Occipital lobe (tissue), 2 donors: ENCODE data around the gene EML6. TPM values are rescaled to one million over a fixed set of nuclear protein-coding genes. Genes with fewer than 3 reads are reported as not detected.
"Not testable (repeated sequence)": the region's sequence is repeated elsewhere in the genome, so short reads cannot be mapped to it uniquely, and the experiment has no call there.

Experiments
- DNase-seq: peaks from one replicate; lab custom pipeline; 2025; lab: John Stamatoyannopoulos, UW
- total RNA-seq: library from RNA; depleted of rRNA; stranded (reverse); fragments of >200 nt; gene quantifications from one replicate; pipeline ENCODE4 v1.2.3, GENCODE V29; 2014

Gene EML6
- total RNA-seq, 1 donor from 2014 or later, result 12.9 TPM

- DNase-seq, result not testable (repeated sequence)
These were observed 118.0 kb downstream of the EML6 start for GRCh38 chr2:54841500-54841899.

GRCh38 chr2:54845094-54845493, 121.6 kb downstream of the EML6 start:
- DNase-seq, result no peak

GRCh38 chr2:54845514-54845913, 122.1 kb downstream of the EML6 start:
- DNase-seq, result no peak

- no peak for DNase-seq
These were observed 127.0 kb downstream of the EML6 start for GRCh38 chr2:54850171-54851122.

- DNase-seq, result no peak
These were observed 130.3 kb downstream of the EML6 start for GRCh38 chr2:54853616-54854310.

- no peak for DNase-seq
These were observed 132.0 kb downstream of the EML6 start for GRCh38 chr2:54855434-54855833.

- no peak for DNase-seq
These were observed 134.7 kb downstream of the EML6 start for GRCh38 chr2:54858021-54858681.

GRCh38 chr2:54859416-54859815, 136.0 kb downstream of the EML6 start:
- DNase-seq, result no peak

GRCh38 chr2:54859997-54860701, 136.7 kb downstream of the EML6 start:
- no peak for DNase-seq

GRCh38 chr2:54862229-54862628, 138.8 kb downstream of the EML6 start:
- DNase-seq, result no peak

DNA sequence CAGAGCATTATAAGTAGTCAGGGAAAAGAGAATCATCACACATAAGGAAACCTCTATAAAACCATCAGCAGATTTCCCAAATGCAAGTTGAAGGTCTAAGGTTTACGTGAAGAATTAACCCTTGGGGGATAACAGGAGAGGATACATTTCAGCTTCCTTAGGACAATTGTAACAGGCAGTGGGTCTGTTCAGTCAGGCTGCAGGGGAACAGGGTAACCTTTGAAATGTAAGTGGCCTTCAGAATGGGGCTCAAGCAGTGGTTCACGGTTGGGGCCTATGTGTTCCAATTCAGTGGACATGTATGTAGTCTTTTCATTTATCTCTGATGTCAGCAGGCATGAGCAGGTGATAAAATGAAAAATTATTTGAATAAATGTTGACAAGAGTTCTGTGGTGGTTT, 139.3 kb downstream of the EML6 start:
- no peak for DNase-seq

DNA sequence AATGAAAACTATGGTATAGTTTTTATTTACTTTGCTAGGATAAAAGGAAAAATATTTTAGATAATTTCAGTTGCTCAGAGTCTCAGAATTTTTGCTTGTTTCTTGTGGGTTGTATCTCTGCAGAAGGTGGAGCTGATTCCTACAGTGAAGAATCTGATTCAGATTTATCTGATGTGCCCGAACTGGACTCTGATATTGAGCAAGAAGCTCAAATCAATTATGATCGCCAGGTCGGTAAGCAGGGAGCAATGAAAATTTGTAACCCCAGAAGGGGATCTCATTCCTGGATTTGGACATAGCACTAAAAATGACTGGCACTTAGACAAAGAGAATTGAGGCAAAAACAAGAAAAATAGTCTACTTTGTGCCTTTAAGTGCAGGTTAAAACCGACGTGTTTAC, 140.2 kb downstream of the EML6 start:
- no peak for DNase-seq

DNA sequence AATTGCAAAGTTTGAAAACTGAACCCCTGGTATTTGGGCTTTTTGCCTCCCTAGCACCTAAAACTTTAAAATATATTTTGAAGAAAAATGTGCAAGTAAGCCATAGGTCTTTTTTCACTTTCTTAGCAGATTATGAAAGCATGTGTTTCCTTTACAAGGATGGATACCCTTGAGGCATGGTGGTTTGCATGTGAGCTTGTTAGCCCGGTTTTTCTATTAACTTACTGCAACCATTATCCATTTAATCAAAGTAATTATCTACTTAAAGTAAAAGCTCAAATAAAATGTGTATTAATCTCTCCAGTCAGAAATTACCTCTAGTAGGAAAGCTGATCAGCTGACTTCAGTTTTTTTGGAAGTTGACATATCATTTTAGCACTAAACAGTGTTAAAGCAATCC, 140.6 kb downstream of the EML6 start:
- DNase-seq, result no peak

- DNase-seq, result no peak
These were observed 141.3 kb downstream of the EML6 start for GRCh38 chr2:54864727-54865126.

- no peak for DNase-seq
These were observed 142.7 kb downstream of the EML6 start for GRCh38 chr2:54866179-54866578.

DNA sequence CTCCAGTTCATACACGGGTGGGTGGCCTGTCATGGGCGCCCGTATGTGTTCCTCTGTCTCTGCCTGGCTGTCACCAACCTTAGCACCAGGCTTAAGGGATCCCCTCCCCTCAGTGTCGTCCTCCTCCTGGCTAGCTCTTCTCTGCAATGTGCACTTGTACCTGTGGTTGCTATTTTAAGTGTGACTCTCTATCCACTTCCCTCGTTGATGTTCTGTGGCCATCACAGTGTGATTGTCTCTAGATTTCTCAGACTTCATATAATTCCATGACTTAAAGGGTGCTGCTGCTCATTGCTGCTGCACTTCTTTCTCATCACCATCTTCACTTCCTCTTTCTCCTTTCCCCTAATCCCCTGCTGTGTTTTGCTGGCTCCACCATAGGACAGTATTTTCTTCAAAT, 143.4 kb downstream of the EML6 start:
- DNase-seq, result no peak

GRCh38 chr2:54867457-54867856, 144.0 kb downstream of the EML6 start:
- DNase-seq, result no peak

GRCh38 chr2:54871457-54872107, 148.1 kb downstream of the EML6 start:
- no peak for DNase-seq

DNA sequence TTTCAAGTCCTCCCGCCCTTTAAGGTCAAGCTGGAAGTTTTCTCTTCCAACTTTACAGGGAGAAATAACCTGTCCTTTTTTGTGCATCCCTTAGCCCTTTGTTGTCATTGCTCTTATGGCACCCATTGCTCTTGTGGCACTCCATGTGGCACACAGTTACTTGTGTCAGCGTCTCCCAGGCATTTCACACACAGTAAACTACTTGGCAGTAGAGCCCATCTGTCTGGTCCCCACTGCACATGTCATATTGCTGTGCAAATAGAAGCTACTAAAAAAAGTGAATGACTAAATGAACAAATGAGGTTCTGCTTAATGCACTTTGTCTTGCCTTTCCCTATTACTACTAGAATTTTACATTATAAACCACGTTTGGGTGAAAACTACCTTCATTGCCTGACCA, 149.3 kb downstream of the EML6 start:
- no peak for DNase-seq

- DNase-seq, result not testable (repeated sequence)
These were observed 149.8 kb downstream of the EML6 start for GRCh38 chr2:54873236-54873635.

GRCh38 chr2:54876764-54877163, 153.3 kb downstream of the EML6 start:
- DNase-seq, result no peak
